Upper lobe of left lung (tissue), 4 donors: ENCODE measurements around the gene ASIC3.

Experiments used
- EP300 ChIP-seq, 4 donors: sonication (generic); formaldehyde crosslinking; IDR thresholded peaks; one replicate each; pipeline ENCODE4 v1.5.1; 2017; ENCODE audit warnings: antibody characterized with exemption in 4 of 4, control low read depth in 2 of 4
- POLR2A ChIP-seq, 4 donors: fragments of 450-650 bp; IDR thresholded peaks; one replicate each; pipeline ENCODE4 v1.5.1; 2016 to 2017; ENCODE audit warnings: antibody characterized with exemption in 4 of 4, mild to moderate bottlenecking in 2 of 4
- TF ChIP-seq, protein P1 (sequence below), 6 experiments: fragments of 450-650 bp in 4 of 6; fragments of 200-600 bp in 2 of 6; sonication (generic) in 2 of 6; IDR thresholded peaks; one replicate each; pipeline ENCODE4 v1.5.1; 2016 to 2019; ENCODE audit warnings: antibody characterized with exemption in 6 of 6

GRCh38 chr7:151088019-151088855 lies 39.9 kb downstream of the ASIC3 start:
- TF ChIP-seq, protein P1, sequence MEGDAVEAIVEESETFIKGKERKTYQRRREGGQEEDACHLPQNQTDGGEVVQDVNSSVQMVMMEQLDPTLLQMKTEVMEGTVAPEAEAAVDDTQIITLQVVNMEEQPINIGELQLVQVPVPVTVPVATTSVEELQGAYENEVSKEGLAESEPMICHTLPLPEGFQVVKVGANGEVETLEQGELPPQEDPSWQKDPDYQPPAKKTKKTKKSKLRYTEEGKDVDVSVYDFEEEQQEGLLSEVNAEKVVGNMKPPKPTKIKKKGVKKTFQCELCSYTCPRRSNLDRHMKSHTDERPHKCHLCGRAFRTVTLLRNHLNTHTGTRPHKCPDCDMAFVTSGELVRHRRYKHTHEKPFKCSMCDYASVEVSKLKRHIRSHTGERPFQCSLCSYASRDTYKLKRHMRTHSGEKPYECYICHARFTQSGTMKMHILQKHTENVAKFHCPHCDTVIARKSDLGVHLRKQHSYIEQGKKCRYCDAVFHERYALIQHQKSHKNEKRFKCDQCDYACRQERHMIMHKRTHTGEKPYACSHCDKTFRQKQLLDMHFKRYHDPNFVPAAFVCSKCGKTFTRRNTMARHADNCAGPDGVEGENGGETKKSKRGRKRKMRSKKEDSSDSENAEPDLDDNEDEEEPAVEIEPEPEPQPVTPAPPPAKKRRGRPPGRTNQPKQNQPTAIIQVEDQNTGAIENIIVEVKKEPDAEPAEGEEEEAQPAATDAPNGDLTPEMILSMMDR (IDR thresholded peaks at IDR 0.05), result no peak
- TF ChIP-seq POLR2A (IDR thresholded peaks at IDR 0.05) (no peak), EP300 (IDR thresholded peaks at IDR 0.05) (peak in 1 of 4 donors; percentile 9)
